ENCODE data around the gene HCRTR1.
"Not testable (repeated sequence)": the region's sequence is repeated elsewhere in the genome, so short reads cannot be mapped to it uniquely, and the experiment has no call there.

The HCRTR1 gene

DNA sequence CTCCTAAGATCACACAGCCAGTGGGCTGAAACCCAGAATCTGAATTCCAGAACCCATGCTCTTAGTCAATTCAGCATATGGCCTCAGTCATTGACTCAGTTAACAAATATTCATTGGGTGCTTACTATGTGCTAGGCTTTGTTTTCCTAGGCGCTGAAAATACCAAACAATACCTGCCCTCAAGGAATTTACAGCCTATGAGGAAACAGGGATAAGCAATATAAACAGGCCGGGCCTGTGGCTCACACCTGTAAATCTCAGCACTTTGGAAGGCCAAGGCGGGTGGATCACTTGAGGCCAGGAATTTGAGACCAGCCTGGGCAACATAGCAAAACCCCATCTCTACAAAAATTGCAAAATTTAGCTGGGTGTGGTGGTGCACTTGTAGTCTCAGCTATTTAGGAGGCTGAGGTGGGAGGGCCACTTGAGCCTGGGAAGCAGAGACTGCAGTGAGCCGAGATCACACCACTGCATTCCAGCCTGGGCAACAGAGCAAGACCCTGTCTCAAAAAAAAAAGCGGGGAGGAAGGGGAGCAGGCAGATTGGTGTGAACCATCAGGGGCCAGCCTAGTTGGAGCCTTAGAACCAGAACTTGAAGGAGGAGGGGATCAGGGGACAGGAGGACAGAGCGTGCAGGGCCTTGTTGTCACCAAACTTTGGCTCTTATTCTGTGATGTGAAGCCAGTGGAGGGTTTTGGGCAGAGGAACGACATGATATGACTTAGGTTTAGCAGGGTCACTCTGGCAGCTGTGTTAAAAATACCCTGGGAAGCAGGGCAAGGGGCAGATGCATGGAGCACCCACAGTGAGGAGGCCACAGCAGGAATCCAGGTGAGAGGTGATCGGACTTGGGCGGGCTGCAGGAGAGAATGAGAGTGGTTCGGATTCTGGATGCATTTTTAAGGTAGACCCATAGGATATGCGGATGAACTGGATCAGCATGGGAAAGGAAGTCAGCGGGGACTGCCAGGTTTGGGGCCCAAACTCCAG, 35.4 kb upstream of the HCRTR1 start:
- no peak for DNase-seq

DNA sequence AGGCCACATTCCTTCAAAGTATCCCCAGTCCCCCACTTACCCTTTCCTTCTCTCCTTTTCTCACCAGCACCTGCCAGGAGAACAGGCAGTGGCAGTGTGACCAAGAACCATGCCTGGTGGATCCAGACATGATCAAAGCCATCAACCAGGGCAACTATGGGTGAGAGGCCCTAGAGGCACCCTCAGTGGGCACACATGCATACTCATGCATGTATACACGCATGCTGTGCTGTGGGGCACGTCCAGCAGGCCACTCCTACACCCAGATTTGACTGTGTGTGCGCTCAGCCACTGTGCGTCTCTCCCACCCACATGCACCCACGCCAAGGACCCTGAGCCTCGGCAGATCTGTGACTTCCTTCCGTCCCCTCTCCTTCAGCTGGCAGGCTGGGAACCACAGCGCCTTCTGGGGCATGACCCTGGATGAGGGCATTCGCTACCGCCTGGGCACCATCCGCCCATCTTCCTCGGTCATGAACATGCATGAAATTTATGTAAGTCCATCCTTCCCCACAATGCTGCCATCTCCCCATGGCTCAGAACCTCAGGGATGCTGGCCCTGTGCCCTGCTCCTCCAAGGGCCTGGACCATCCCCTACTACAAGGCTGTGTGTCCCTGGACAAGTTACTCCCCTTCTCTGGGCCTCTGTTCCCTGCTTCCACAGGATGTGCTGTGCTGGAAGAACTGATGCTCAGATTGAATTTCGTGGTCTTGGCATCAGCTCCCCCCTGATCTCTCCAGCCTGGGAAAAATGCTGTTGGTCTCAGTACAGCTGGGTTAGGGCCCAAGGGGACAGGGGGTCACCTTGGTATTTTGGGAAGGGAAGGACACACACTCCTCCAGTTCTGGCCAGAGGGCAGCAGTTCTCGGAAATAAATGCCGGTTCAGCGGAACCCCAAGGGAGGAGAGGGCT, 34.2 kb upstream of the HCRTR1 start:
- DNase-seq = no peak

DNA sequence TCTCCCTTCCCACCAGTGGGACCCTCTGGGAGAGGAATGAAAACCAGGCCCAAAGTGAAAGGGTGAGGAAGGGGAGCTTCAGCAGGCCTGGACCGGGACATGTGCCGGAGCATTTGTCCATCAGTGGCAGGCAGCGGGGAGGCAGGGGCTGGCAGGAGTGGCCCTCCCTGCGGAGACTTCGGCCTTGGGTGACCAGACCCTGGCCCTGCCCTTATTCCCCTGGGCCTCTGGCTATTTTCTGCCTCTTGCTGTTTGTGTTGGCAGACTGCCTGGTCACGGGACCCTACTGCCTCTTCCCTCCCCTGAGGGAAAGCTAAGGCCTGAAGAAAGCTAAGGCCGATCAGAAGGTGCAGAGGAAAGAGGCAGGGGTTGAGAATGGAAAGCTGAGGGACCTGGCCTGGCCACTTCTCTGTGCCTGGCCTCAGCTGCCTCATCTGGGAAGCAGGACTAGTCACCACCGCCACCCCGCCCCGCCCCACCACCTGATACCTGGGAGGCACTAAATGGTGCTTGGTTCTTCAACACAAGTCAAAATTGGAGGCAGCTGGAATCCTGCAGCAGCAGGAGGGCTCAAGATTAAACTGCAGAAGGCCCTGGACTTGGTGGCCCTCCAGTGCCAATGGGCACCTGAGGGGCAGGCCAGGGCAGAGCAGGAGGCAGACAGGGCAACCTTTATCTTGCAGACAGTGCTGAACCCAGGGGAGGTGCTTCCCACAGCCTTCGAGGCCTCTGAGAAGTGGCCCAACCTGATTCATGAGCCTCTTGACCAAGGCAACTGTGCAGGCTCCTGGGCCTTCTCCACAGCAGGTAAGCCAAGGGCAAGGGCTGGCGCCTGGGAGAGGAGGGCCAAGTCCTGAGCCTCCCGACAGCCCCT, 33.3 kb upstream of the HCRTR1 start:
- DNase-seq = no peak

DNA sequence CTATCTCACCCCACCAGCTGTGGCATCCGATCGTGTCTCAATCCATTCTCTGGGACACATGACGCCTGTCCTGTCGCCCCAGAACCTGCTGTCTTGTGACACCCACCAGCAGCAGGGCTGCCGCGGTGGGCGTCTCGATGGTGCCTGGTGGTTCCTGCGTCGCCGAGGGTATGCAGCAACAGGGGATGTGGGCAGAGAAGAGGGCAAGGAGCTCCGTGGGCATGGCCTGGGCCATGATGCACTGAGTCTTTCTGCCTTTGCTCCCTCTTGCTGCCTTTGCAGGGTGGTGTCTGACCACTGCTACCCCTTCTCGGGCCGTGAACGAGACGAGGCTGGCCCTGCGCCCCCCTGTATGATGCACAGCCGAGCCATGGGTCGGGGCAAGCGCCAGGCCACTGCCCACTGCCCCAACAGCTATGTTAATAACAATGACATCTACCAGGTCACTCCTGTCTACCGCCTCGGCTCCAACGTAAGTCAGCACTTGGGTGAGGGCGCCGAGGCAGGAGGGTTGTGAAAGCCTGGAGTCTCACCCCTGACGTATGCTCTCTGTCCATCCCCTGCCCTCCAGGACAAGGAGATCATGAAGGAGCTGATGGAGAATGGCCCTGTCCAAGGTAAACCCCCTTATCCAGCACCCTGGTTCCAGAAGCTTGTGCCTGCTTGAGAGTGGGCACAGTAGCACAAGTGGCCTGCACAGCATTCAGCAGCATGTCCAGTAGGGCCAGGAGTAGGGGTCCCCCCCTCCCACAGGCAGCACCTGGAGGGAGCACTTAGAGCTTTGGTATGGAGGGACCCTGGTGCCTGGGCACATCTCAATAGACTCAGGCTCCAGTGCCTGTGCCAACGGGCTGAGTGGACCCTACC, 32.4 kb upstream of the HCRTR1 start:
- no peak for DNase-seq

DNA sequence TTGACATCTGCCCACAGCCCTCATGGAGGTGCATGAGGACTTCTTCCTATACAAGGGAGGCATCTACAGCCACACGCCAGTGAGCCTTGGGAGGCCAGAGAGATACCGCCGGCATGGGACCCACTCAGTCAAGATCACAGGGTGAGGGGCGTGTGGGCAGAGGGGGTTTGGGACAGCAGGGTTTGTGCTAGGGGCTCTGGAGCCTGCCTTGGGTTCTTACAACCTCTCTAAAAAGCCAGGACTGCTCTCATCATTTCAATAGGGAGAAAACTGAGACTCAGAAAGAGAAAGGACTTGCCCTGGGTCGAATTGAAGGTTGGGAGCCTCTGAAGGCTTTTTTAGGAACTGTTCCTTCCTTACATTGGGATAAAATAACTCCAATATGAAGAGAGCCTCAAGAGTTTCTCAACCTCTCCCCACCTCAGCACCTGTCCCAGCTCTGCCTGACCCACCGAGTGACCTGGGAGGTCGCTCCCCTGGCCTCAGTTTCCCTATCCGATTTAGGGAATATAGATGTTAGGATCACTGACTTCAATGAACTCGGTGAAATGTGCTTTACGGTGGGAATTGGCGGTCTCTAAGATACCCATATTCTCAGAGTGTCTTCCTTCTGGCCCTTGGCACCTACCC, 31.6 kb upstream of the HCRTR1 start:
- DNase-seq = no peak

DNA sequence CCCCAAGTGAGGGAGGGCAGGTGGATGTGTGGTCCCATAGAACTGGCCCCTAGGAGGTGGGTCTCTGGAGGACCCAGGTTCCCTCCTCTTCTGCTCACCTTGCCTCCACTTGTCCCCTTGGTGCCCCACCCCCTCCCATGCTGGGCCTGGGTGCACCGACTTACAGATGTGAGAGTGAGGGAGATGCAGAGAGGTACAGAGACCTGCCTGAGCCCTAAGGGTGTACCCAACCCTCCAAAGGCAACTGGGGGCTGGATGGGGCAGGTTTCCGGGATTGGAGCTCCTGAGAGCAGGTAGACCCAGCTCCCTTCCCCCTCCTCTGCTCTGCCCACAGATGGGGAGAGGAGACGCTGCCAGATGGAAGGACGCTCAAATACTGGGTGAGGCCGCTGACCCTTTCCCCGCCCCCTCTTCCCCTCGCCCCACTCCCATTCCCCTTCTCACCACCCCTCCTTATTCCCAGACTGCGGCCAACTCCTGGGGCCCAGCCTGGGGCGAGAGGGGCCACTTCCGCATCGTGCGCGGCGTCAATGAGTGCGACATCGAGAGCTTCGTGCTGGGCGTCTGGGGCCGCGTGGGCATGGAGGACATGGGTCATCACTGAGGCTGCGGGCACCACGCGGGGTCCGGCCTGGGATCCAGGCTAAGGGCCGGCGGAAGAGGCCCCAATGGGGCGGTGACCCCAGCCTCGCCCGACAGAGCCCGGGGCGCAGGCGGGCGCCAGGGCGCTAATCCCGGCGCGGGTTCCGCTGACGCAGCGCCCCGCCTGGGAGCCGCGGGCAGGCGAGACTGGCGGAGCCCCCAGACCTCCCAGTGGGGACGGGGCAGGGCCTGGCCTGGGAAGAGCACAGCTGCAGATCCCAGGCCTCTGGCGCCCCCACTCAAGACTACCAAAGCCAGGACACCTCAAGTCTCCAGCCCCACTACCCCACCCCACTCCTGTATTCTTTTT, 30.8 kb upstream of the HCRTR1 start:
- DNase-seq = no peak

DNA sequence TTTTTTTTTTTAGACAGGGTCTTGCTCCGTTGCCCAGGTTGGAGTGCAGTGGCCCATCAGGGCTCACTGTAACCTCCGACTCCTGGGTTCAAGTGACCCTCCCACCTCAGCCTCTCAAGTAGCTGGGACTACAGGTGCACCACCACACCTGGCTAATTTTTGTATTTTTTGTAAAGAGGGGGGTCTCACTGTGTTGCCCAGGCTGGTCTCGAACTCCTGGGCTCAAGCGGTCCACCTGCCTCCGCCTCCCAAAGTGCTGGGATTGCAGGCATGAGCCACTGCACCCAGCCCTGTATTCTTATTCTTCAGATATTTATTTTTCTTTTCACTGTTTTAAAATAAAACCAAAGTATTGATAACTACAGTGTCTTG, 30.2 kb upstream of the HCRTR1 start:
- DNase-seq = not testable (repeated sequence)

DNA sequence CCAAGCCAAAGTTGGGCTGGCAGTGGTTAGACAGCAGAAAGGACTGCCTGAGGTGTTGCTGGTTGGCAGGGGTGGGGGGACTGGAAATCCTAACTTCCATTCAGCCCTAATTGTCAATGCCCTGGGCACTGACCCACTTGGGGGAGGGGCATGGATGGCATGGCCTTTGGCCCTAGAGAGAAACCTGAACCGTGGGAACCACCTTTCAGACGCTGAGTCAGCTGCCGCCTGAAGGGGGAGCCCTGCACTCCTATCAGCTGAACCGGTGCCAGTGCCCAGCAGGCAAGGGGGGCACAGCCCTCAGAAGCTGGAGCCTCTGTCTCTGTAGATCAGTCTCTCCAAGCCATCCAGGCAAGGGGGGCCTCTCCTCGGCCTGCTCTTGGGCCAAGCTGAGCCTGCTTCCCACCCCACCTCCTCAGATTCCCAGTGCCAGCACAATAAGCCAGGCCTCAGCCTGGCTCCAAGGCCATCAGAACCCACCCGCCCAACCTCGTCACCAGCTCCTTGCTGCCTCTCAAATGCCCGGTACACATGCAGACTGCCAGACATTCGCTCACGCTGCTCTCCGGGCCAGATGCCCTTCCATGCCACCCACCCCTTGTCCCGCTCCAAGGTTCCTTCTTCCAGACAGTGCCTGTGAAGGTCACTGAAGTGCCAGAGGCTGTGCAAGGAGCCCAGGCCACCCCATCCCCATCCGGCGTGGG, 29.6 kb upstream of the HCRTR1 start:
- DNase-seq = peak in 2 of 4 experiments; percentile 9 to 18

DNA sequence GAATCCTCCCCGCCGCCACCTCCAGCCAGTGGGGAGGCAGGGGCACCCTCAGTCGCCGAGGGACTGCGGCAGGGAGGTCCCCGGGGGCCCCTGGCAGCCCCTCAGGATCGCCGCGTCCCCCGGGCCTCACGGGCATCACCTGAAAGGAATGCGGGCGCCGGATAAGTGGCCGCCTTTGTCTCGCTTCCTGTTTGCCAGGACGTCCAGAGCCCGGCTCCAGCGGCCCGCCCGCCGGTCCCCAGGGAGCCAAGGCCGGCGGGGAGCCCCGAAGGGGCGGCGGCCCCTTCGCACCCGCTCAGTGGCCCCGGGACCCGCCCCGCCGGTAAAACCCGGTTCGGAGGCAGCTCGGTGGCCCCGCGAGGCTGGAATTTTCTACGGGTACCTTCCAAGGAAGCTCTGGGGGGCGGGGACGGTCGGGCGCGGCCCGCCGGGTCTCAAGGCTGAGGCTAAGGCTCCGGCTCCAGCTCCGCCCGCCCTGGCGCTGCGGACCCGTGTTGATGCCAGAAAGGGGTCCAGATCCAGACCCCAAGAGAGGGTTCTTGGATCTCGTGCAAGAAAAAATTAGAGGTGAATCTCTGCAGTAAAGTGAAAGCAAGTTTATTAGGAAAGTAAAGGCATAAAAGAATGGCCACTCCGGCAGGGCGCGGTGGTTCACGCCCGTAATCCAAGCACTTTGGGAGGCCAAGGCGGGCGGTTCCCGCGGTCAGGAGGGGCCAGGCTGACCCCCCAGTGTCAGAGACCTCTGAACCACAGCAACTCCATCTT, 28.6 kb upstream of the HCRTR1 start:
- DNase-seq = no peak

DNA sequence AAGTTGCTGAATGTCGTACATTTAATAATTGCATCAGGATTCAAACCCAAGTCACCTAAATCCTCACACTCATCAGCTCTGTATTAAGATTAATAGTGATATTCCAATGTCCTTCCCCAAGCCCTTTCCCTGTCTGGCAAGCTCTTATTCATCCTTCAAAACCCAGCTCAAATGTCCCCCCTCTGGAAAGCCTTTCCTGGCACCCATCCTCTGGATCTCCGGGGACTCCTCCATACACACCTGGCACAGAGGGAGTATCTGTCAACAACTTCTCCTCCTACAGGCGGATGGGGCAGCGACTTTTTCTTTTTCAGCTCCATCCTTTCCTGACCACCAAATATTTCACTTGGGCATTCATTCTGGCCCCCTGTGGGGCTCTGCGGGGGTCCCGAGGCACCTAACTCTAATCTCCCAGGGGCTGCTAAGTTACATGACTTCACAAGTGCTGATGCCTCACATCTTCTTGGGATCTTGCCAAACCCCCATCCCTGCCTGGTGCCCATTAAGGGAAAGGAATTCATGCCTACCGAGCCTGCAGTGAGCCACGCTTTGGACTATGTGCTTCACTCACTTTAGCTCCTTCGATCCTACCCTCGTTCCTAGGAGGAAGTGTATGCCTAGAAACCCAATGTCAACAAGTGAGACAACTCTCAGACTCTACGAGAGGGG, 25.9 kb upstream of the HCRTR1 start:
- no peak for DNase-seq

DNA sequence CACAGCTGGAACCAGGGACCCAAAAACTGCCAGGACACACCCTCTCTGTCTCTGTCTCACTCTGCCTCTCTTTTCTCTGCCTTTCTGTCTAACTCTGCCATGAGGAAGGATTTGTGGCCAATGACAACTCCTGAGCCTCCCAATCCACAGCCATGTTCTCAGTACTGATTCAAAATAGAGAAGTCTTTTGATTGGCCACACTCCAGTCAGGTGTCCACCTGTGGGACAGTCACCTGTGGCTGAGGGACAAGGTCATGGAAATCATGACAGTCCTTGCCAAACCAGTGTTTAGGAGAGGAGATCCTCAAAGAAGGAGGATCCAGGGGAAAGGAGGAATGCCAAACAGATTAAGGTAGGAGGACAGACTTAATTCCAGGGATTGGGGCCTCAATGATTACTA, 25.4 kb upstream of the HCRTR1 start:
- DNase-seq = no peak

DNA sequence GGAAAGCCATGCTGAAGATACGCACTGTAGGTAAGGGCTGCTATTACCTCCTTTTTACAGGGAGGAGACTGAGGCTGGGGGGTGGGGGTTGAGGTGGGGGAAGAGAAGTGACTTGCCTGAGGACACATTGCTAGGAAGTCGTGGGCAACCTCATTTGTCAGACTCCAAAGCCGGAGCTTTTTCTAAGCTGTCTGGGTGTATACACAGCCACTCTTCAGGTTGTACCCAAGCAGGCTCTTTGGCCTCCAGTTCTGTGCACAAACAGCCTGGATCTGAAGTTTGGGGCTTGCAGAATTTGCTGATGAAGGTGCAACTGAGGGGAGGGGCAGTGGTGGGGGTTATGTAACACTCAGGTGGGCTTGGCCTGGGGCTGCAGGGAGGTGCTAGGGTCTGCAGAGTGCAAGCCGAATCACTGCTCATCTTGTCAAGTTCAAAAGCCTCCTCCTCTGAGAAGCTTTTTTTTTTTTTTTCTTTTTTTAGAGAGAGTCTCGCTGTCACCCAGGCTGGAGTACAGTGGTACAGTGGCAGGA, 24.3 kb upstream of the HCRTR1 start:
- no peak for DNase-seq

DNA sequence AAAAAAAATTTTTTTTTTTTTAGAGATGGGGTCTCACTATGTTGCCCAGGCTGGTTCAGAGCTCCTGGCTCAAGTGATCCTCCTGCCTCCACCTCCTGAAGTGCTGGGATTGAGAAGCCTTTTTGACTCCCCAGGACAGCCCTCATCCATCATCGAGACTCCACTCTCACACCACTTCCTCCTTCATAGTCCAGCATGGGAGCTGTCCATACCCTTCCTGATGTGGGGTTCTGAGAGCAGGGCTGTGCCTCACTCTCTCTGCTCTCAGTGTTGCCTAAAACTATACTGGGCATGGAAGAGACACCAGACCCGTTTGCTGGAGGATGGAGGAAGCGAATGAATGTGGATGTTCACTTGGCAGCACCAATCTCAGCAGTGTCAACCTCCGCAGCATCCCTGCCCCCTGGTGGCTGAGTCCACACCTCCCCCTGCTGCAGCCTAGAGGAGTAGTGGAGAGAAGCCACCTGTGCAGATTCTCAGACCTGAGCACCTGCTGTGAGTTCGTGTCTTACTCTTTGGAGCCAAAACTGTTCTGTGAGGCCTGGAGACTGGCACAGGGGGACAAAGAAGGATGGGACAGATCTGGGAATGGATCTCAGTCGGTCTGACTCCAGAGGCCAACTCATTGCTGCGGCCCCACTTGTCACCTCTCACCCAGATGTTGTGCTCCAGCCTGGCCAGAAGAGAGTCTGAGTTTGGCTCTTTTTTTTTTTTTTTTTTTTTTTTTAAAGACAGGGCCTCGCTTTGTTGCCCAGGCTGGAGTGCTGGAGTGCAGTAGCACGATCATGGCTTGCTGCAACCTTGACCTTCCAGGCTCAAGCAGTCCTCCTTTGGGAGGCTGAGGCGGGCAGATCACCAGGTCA, 23.5 kb upstream of the HCRTR1 start:
- peak in 3 of 4 experiments; percentile 12 to 61 (median 27) for DNase-seq

DNA sequence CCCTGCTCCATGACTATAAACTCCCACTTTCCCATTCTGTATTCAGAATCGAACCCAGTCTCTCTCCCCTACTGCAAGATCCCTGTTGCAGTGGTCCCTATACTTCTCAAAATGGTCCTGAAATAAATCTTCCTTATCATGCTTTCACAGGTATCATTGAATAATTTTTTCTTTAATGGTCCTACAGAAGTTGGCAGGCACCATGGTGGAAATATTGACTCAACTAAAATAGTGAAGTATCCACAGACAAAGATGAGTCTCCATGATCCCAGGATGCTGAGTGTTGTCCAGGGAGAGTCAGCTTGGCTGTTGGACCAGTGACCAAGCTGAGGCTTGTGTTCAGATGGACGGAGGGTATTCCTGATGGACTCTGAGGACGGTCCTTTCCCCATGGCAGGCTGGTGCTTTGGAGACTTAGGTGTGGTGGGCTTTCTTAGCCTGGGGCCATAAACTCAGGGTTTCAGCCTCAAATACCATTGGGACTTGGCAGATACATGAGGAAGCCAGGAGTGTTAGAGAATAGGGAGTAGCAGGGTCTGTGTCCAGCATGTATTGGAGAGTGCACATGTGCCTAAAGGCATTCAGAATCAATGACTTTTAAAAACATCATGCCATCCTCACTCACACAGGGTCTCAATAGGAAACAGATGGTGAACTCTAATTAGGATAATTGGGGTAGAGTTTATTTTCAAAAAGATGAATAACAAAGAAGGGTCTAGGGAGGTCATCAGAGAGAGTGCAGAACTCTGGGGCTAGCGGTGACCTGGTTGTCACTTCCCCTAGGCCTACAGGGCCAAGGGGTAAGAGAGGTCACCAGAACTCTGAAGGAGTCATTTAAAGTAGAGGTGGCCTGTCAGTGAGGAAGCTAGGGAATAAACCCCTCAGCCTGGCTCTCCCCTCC, 21.4 kb upstream of the HCRTR1 start:
- no peak for DNase-seq

DNA sequence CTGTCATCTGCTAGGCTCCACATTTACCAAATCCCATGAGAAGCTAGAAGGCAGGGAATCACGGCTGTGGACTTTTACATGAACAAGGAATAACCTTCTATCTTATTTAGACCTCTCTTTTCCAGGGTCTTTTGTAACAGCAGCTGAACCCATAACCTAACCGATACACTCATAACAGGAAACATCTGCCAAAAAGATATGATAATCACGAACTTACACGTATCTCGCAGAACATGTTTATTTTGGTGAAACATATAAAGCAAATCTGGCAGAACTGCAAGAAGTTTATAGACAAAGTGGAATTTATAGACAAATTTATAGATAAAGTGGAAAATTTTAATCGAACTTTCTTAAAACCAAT, 20.8 kb upstream of the HCRTR1 start:
- no peak for DNase-seq

DNA sequence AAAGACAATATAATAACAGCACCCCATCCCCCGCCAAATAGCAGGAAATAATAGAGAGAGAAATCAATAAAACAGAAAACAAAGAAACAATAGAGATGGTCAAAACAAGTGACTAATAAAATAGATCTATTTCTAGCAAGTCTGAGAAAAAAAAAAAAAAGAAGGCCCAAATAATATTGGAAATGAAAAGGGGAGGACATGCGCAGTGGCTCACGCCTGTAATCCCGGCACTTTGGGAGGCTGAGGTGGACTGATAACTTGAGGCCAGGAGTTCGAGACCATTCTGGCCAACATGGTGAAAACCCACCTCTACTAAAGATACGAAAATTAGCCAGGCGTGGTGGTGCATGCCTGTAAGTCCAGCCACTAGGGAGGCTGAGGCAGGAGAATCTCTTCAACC, 18.5 kb upstream of the HCRTR1 start:
- no peak for DNase-seq
